ENCODE measurements around the gene RNPEPL1. TPM values are rescaled to one million over a fixed set of nuclear protein-coding genes. Genes with fewer than 3 reads are reported as not detected.

The RNPEPL1 gene
- total RNA-seq, 2 experiments from 2014 or later: 110 to 113 TPM

DNA sequence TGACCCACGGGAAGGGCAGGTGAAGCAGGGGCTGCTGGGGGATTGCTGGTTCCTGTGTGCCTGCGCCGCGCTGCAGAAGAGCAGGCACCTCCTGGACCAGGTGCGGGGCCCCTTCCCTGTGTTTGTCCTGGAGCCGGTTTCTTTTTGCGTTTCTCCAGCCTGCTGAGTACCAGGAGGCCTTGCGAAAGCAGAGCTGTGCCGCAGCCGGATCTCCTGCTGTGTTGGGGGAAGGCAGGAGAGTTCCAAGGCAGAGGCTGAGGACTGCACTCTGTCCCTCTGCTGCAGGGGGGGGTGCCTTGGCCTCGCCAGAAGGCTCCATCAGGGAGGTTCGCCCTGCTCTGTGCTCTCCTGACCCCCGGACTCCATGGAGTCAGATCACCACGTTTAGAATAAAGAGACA, 21.1 kb downstream of the RNPEPL1 start:
- Mint-ChIP-seq H3K27ac (no peak overlapping the region), H3K4me1 (ENCODE audit: low read depth) (peaks cover 34% of the 10 kb centered on the region), H3K27me3 (ENCODE audit: low read depth) (no peaks in the 10 kb centered on the region), H3K9me3 (ENCODE audit: insufficient read depth) (no peaks in the 10 kb centered on the region), H3K36me3 (ENCODE audit: low read depth) (peaks cover 23% of the 10 kb centered on the region), H3K4me3 (no peak overlapping the region)
- DNase-seq: no peak
- no peak for ATAC-seq
- POLR2A ChIA-PET: no interaction called here
- CTCF ChIA-PET: interaction anchor here (0.8 to 8.8 kb wide), 5 partner anchors 19 to 75 kb away, joined by 3 to 119 read pairs (median 15); partner anchors contain the start of gene DUSP28

- no peak overlapping the region for H3K27ac Mint-ChIP-seq
- ATAC-seq (no peak), DNase-seq (no peak)
- no peak overlapping the region for H3K4me3 Mint-ChIP-seq
- H3K9me3 Mint-ChIP-seq (ENCODE audit: insufficient read depth): no peaks in the 10 kb centered on the region
- H3K4me1 Mint-ChIP-seq (ENCODE audit: low read depth): peaks cover 28% of the 10 kb centered on the region
- H3K36me3 Mint-ChIP-seq (ENCODE audit: low read depth): peaks cover 18% of the 10 kb centered on the region
- H3K27me3 Mint-ChIP-seq (ENCODE audit: low read depth): no peaks in the 10 kb centered on the region
- ChIA-PET CTCF (interaction anchor here (4.1 to 8.8 kb wide), 3 partner anchors 22 to 75 kb away, joined by 15 to 119 read pairs (median 36); partner anchors contain the start of gene DUSP28), POLR2A (no interaction called here)
These were observed 21.7 kb downstream of the RNPEPL1 start for GRCh38 chr2:240589850-240590525.

DNA sequence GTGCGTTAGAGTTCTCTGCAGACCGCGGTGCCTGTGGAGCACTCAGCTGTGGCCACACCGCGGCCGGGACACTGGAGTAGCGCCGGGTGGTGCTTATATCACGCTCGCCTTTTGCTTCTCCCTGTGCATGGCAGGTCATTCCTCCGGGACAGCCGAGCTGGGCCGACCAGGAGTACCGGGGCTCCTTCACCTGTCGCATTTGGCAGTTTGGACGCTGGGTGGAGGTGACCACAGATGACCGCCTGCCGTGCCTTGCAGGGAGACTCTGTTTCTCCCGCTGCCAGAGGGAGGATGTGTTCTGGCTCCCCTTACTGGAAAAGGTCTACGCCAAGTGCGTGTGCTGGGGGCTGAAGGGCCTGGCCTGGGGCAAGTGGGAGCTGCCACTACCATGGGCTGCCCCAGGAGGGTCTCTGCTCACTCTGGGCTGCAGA, 22.4 kb downstream of the RNPEPL1 start:
- H3K9me3 Mint-ChIP-seq (ENCODE audit: insufficient read depth): no peaks in the 10 kb centered on the region
- peaks cover 25% of the 10 kb centered on the region for H3K4me1 Mint-ChIP-seq (ENCODE audit: low read depth)
- no peak overlapping the region for H3K27ac Mint-ChIP-seq
- H3K4me3 Mint-ChIP-seq: no peak overlapping the region
- DNase-seq: no peak
- CTCF ChIA-PET: no interaction called here
- POLR2A ChIA-PET: no interaction called here
- no peaks in the 10 kb centered on the region for H3K27me3 Mint-ChIP-seq (ENCODE audit: low read depth)
- ATAC-seq: no peak
- H3K36me3 Mint-ChIP-seq (ENCODE audit: low read depth): peaks cover 16% of the 10 kb centered on the region

GRCh38 chr2:240591226-240591625, 22.9 kb downstream of the RNPEPL1 start:
- peaks cover 15% of the 10 kb centered on the region for H3K36me3 Mint-ChIP-seq (ENCODE audit: low read depth)
- H3K4me1 Mint-ChIP-seq (ENCODE audit: low read depth): peaks cover 23% of the 10 kb centered on the region
- DNase-seq (no peak), ATAC-seq (no peak)
- H3K4me3 Mint-ChIP-seq: no peak overlapping the region
- H3K27me3 Mint-ChIP-seq (ENCODE audit: low read depth): no peaks in the 10 kb centered on the region
- POLR2A ChIA-PET: no interaction called here
- CTCF ChIA-PET: no interaction called here
- H3K27ac Mint-ChIP-seq: peak overlapping the region; percentile 71
- no peaks in the 10 kb centered on the region for H3K9me3 Mint-ChIP-seq (ENCODE audit: insufficient read depth)

DNA sequence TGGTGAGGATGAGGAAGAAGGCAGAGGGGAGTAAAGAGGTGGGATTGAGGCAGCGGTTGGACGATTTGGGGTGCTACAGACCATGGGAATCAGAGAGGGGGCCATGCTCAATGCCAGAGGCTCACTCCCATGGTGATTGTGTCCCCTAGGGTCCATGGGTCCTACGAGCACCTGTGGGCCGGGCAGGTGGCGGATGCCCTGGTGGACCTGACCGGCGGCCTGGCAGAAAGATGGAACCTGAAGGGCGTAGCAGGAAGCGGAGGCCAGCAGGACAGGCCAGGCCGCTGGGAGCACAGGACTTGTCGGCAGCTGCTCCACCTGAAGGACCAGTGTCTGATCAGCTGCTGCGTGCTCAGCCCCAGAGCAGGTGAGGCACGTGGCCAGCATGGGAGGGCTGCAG, 23.5 kb downstream of the RNPEPL1 start:
- H3K9me3 Mint-ChIP-seq (ENCODE audit: insufficient read depth): no peaks in the 10 kb centered on the region
- no peaks in the 10 kb centered on the region for H3K27me3 Mint-ChIP-seq (ENCODE audit: low read depth)
- ChIA-PET CTCF (no interaction called here), POLR2A (no interaction called here)
- ATAC-seq (no peak), DNase-seq (no peak)
- H3K27ac Mint-ChIP-seq: peak overlapping the region; percentile 71
- H3K4me1 Mint-ChIP-seq (ENCODE audit: low read depth): peaks cover 23% of the 10 kb centered on the region
- H3K4me3 Mint-ChIP-seq: no peak overlapping the region
- peaks cover 15% of the 10 kb centered on the region for H3K36me3 Mint-ChIP-seq (ENCODE audit: low read depth)

- Mint-ChIP-seq H3K4me3 (no peak overlapping the region), H3K36me3 (ENCODE audit: low read depth) (peaks cover 15% of the 10 kb centered on the region), H3K4me1 (ENCODE audit: low read depth) (peaks cover 15% of the 10 kb centered on the region), H3K9me3 (ENCODE audit: insufficient read depth) (no peaks in the 10 kb centered on the region), H3K27ac (no peak overlapping the region), H3K27me3 (ENCODE audit: low read depth) (no peaks in the 10 kb centered on the region)
- ChIA-PET POLR2A (no interaction called here), CTCF (interaction anchor here (0.8 kb wide), 1 partner anchor 27 kb away, joined by 3 read pairs; no protein-coding TSS in a partner anchor)
- DNase-seq (no peak), ATAC-seq (no peak)
These were observed 24.9 kb downstream of the RNPEPL1 start for GRCh38 chr2:240593026-240593702.

DNA sequence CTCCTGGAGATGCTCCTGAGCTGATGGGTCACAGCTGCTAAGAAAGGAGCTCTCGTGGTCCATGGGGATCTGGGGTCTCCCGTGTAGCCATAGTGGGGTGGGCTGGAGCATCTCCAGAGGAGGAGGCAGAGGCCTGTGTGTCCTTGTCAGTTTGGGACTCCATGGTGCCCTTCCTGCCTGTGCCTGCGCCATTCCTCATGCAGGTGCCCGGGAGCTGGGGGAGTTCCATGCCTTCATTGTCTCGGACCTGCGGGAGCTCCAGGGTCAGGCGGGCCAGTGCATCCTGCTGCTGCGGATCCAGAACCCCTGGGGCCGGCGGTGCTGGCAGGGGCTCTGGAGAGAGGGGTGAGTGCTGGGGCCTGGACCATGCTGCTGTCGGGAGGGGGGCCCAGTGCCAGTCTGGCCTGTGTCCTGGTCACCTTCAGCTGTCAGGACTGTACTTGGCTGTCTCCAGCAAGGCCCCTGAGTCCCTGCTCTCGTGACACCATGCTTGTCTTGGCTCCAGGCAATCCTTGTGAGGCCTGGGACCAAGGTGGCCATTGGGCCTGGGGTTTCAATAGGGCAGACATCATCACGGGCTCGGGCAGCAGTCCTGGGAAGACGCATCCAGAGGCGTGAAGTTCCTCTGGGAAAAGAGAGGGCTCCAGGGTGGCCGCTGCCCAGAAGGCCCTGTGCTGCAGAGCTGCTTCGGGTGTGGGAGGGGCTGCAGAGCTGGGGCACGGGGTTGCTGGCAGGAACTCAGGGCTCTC, 25.6 kb downstream of the RNPEPL1 start:
- H3K9me3 Mint-ChIP-seq (ENCODE audit: insufficient read depth): no peaks in the 10 kb centered on the region
- no peak for ATAC-seq
- H3K36me3 Mint-ChIP-seq (ENCODE audit: low read depth): peaks cover 15% of the 10 kb centered on the region
- DNase-seq: no peak
- H3K4me1 Mint-ChIP-seq (ENCODE audit: low read depth): peaks cover 8% of the 10 kb centered on the region
- H3K27ac Mint-ChIP-seq: no peak overlapping the region
- POLR2A ChIA-PET: interaction anchor here (0.6 to 0.9 kb wide), 2 partner anchors 8 to 10 kb away, joined by 3 read pairs; no protein-coding TSS in a partner anchor
- CTCF ChIA-PET: interaction anchor here (0.8 to 1.1 kb wide), 3 partner anchors 8 to 80 kb away, joined by 3 to 4 read pairs (median 3); partner anchors contain the start of gene CAPN10
- no peaks in the 10 kb centered on the region for H3K27me3 Mint-ChIP-seq (ENCODE audit: low read depth)
- H3K4me3 Mint-ChIP-seq: no peak overlapping the region

- Mint-ChIP-seq H3K27ac (no peak overlapping the region), H3K4me3 (no peak overlapping the region), H3K27me3 (ENCODE audit: low read depth) (no peaks in the 10 kb centered on the region), H3K9me3 (ENCODE audit: insufficient read depth) (no peaks in the 10 kb centered on the region), H3K36me3 (ENCODE audit: low read depth) (peaks cover 15% of the 10 kb centered on the region), H3K4me1 (ENCODE audit: low read depth) (peaks cover 4% of the 10 kb centered on the region)
- no peak for ATAC-seq
- DNase-seq: no peak
- ChIA-PET POLR2A (interaction anchor here (0.6 to 0.9 kb wide), 2 partner anchors 9 to 10 kb away, joined by 3 read pairs; no protein-coding TSS in a partner anchor), CTCF (interaction anchor here (0.9 to 1.4 kb wide), 4 partner anchors 8 to 81 kb away, joined by 3 to 4 read pairs (median 4); partner anchors contain the start of gene CAPN10)
These were observed 26.5 kb downstream of the RNPEPL1 start for GRCh38 chr2:240594511-240595380.

- ChIA-PET CTCF (interaction anchor here (1.2 to 1.4 kb wide), 2 partner anchors 9 to 31 kb away, joined by 3 to 4 read pairs; no protein-coding TSS in a partner anchor), POLR2A (no interaction called here)
- no peaks in the 10 kb centered on the region for H3K9me3 Mint-ChIP-seq (ENCODE audit: insufficient read depth)
- no peak overlapping the region for H3K4me3 Mint-ChIP-seq
- no peaks in the 10 kb centered on the region for H3K27me3 Mint-ChIP-seq (ENCODE audit: low read depth)
- peak overlapping the region; percentile 49 for H3K27ac Mint-ChIP-seq
- H3K4me1 Mint-ChIP-seq (ENCODE audit: low read depth): peaks cover 4% of the 10 kb centered on the region
- DNase-seq: peak; percentile 72
- ATAC-seq: peak; percentile 67
- peaks cover 15% of the 10 kb centered on the region for H3K36me3 Mint-ChIP-seq (ENCODE audit: low read depth)
These were observed 27.2 kb downstream of the RNPEPL1 start for GRCh38 chr2:240595381-240596079.

- H3K27ac Mint-ChIP-seq: peak overlapping the region; percentile 49
These were observed 27.8 kb downstream of the RNPEPL1 start for GRCh38 chr2:240596080-240596460.

More at GRCh38 chr2:240596080-240596460, 27.8 kb downstream of the RNPEPL1 start:
- Mint-ChIP-seq H3K9me3 (ENCODE audit: insufficient read depth) (no peaks in the 10 kb centered on the region), H3K36me3 (ENCODE audit: low read depth) (peaks cover 15% of the 10 kb centered on the region), H3K4me3 (no peak overlapping the region), H3K4me1 (ENCODE audit: low read depth) (peaks cover 4% of the 10 kb centered on the region), H3K27me3 (ENCODE audit: low read depth) (no peaks in the 10 kb centered on the region)
- no peak for DNase-seq
- ATAC-seq: no peak
- ChIA-PET CTCF (interaction anchor here (1.2 to 1.4 kb wide), 2 partner anchors 9 to 30 kb away, joined by 3 to 4 read pairs; no protein-coding TSS in a partner anchor), POLR2A (no interaction called here)

Measured in activated CD8-positive, alpha-beta T cell treated with anti-CD3 and anti-CD28 coated beads, Interleukin-2, amount 10 ng/mL, durations not matched to agents 7 days and 5 days (primary cell).